ENCODE data around the gene STMN1.
A peak's percentile ranks its signal among the peaks of the same experiment; 100 is the strongest.
"Not testable (repeated sequence)": the region's sequence is repeated elsewhere in the genome, so short reads cannot be mapped to it uniquely, and the experiment has no call there.

The STMN1 gene

GRCh38 chr1:25905680-25906643 lies at the start of gene STMN1:
TSS of gene STMN1 (minus strand) at chr1:25906419. CDS start at chr1:25904676, 1,743 bp downstream.
- peak; percentile 84 to 86 for DNase-seq

- DNase-seq, result no peak
Measured at GRCh38 chr1:25955553-25955952, 49.3 kb upstream of the STMN1 start.

- no peak for DNase-seq
Measured at GRCh38 chr1:25954282-25954938, 48.2 kb upstream of the STMN1 start.

GRCh38 chr1:25952841-25953401 lies 46.7 kb upstream of the STMN1 start:
- no peak for DNase-seq

GRCh38 chr1:25948641-25949040 lies 42.4 kb upstream of the STMN1 start:
- no peak for DNase-seq

- DNase-seq, result no peak
Measured at GRCh38 chr1:25947027-25947426, 40.8 kb upstream of the STMN1 start.

- DNase-seq, result no peak
Measured at GRCh38 chr1:25945761-25946160, 39.5 kb upstream of the STMN1 start.

- DNase-seq, result no peak
Measured at GRCh38 chr1:25944986-25945385, 38.8 kb upstream of the STMN1 start.

- DNase-seq, result not testable (repeated sequence)
Measured at GRCh38 chr1:25943511-25943910, 37.3 kb upstream of the STMN1 start.

- no peak for DNase-seq
Measured at GRCh38 chr1:25936947-25937346, 30.7 kb upstream of the STMN1 start.

- no peak for DNase-seq
Measured at GRCh38 chr1:25933479-25934365, 27.5 kb upstream of the STMN1 start.

GRCh38 chr1:25932811-25933400 lies 26.7 kb upstream of the STMN1 start:
- not testable (repeated sequence) for DNase-seq

GRCh38 chr1:25932321-25932720 lies 26.1 kb upstream of the STMN1 start:
- DNase-seq, result no peak

- no peak for DNase-seq
Measured at GRCh38 chr1:25929016-25929415, 22.8 kb upstream of the STMN1 start.

- DNase-seq, result no peak
Measured at GRCh38 chr1:25927521-25928265, 21.5 kb upstream of the STMN1 start.

- no peak for DNase-seq
Measured at GRCh38 chr1:25926731-25927496, 20.7 kb upstream of the STMN1 start.

GRCh38 chr1:25924454-25924853 lies 18.2 kb upstream of the STMN1 start:
- no peak for DNase-seq

- DNase-seq, result no peak
Measured at GRCh38 chr1:25922971-25923552, 16.8 kb upstream of the STMN1 start.

GRCh38 chr1:25922056-25922970 lies 16.1 kb upstream of the STMN1 start:
- peak; percentile 21 to 26 for DNase-seq

Measured in activated CD4-positive, alpha-beta T cell treated with anti-CD3 and anti-CD28 coated beads, Interleukin-2, amount 50 U/mL, for 4 hours (primary cell).